Activated naive CD4-positive, alpha-beta T cell treated with anti-CD3 and anti-CD28 coated beads, Interleukin-2, amount 10 ng/mL, durations not matched to agents 7 days and 5 days (primary cell): ENCODE data around the gene SYT9.

Experiments
- CTCF ChIA-PET: fragments of 350-600 bp; sonication (Branson Sonifier 250); formaldehyde crosslinking; loops from one replicate; lab custom pipeline; 2021; ENCODE audit warnings: antibody characterized with exemption; lab: Charles Lee
- DNase-seq: peaks from one replicate; pipeline ENCODE4 v3.0.0-alpha.2; 2020
- H3K27ac Mint-ChIP-seq: one replicate; pipeline ENCODE4 v1.8.0; 2021; ENCODE audit warnings: mild to moderate bottlenecking, moderate library complexity, mixed read lengths
- H3K27me3 Mint-ChIP-seq: one replicate; pipeline ENCODE4 v1.8.0; 2021; ENCODE audit warnings: mild to moderate bottlenecking, mixed read lengths
- H3K36me3 Mint-ChIP-seq: one replicate; pipeline ENCODE4 v1.8.0; 2021; ENCODE audit warnings: mixed read lengths
- H3K4me1 Mint-ChIP-seq: one replicate; pipeline ENCODE4 v1.8.0; 2021; ENCODE audit warnings: mixed read lengths
- H3K4me3 Mint-ChIP-seq: one replicate; pipeline ENCODE4 v1.8.0; 2021; ENCODE audit warnings: mild to moderate bottlenecking, moderate library complexity, mixed read lengths
- H3K9me3 Mint-ChIP-seq: one replicate; pipeline ENCODE4 v1.8.0; 2021; ENCODE audit warnings: mixed read lengths

SYT9 gene

GRCh38 chr11:7439746-7440320 is 188.1 kb downstream of the SYT9 start:
- CTCF ChIA-PET: interaction anchor here (0.8 to 7.8 kb wide), 3 partner anchors 87 to 342 kb away, joined by 4 to 101 read pairs (median 4); no protein-coding TSS in a partner anchor
- Mint-ChIP-seq H3K36me3 (no peaks in the 10 kb centered on the region), H3K27ac (no peak overlapping the region), H3K4me3 (no peak overlapping the region), H3K27me3 (peaks cover 8% of the 10 kb centered on the region), H3K4me1 (peaks cover 25% of the 10 kb centered on the region), H3K9me3 (no peaks in the 10 kb centered on the region)
- no peak for DNase-seq

GRCh38 chr11:7442588-7443215 is 191.0 kb downstream of the SYT9 start:
- DNase-seq: peak; percentile 83
- no peaks in the 10 kb centered on the region for H3K9me3 Mint-ChIP-seq
- CTCF ChIA-PET: interaction anchor here (0.7 to 7.8 kb wide), 19 partner anchors 8 to 686 kb away, joined by 3 to 101 read pairs (median 5); no protein-coding TSS in a partner anchor
- no peak overlapping the region for H3K4me3 Mint-ChIP-seq
- no peaks in the 10 kb centered on the region for H3K36me3 Mint-ChIP-seq
- peaks cover 3% of the 10 kb centered on the region for H3K4me1 Mint-ChIP-seq
- peaks cover 8% of the 10 kb centered on the region for H3K27me3 Mint-ChIP-seq
- no peak overlapping the region for H3K27ac Mint-ChIP-seq

GRCh38 chr11:7444091-7444981 is 192.6 kb downstream of the SYT9 start:
- no peak for DNase-seq

GRCh38 chr11:7445564-7445963 is 193.9 kb downstream of the SYT9 start:
- no peak overlapping the region for H3K4me3 Mint-ChIP-seq
- peaks cover 3% of the 10 kb centered on the region for H3K4me1 Mint-ChIP-seq
- no peak overlapping the region for H3K27ac Mint-ChIP-seq
- CTCF ChIA-PET: interaction anchor here (1.0 to 7.8 kb wide), 2 partner anchors 93 kb away, joined by 4 to 101 read pairs; no protein-coding TSS in a partner anchor
- H3K9me3 Mint-ChIP-seq: no peaks in the 10 kb centered on the region
- no peak for DNase-seq
- H3K36me3 Mint-ChIP-seq: no peaks in the 10 kb centered on the region
- peaks cover 8% of the 10 kb centered on the region for H3K27me3 Mint-ChIP-seq

More at GRCh38 chr11:7444091-7444981, 192.6 kb downstream of the SYT9 start:
- H3K27me3 Mint-ChIP-seq: peaks cover 8% of the 10 kb centered on the region
- CTCF ChIA-PET: interaction anchor here (1.1 to 7.8 kb wide), 6 partner anchors 10 to 250 kb away, joined by 3 to 101 read pairs (median 4); no protein-coding TSS in a partner anchor
- H3K36me3 Mint-ChIP-seq: no peaks in the 10 kb centered on the region
- H3K4me3 Mint-ChIP-seq: no peak overlapping the region
- no peaks in the 10 kb centered on the region for H3K9me3 Mint-ChIP-seq
- peaks cover 3% of the 10 kb centered on the region for H3K4me1 Mint-ChIP-seq
- H3K27ac Mint-ChIP-seq: no peak overlapping the region

GRCh38 chr11:7448201-7448600 is 196.5 kb downstream of the SYT9 start:
- H3K9me3 Mint-ChIP-seq: no peaks in the 10 kb centered on the region
- H3K27ac Mint-ChIP-seq: no peak overlapping the region
- no peak overlapping the region for H3K4me3 Mint-ChIP-seq
- DNase-seq: no peak
- H3K36me3 Mint-ChIP-seq: no peaks in the 10 kb centered on the region
- peaks cover 8% of the 10 kb centered on the region for H3K27me3 Mint-ChIP-seq
- no peaks in the 10 kb centered on the region for H3K4me1 Mint-ChIP-seq
- CTCF ChIA-PET: interaction anchor here (1.2 to 2.2 kb wide), 2 partner anchors 95 to 217 kb away, joined by 3 to 5 read pairs; no protein-coding TSS in a partner anchor

- peaks cover 4% of the 10 kb centered on the region for H3K27me3 Mint-ChIP-seq
- CTCF ChIA-PET: interaction anchor here (2.0 to 2.3 kb wide), 2 partner anchors 7 to 97 kb away, joined by 8 to 10 read pairs; no protein-coding TSS in a partner anchor
- no peak overlapping the region for H3K27ac Mint-ChIP-seq
- no peak for DNase-seq
- H3K36me3 Mint-ChIP-seq: no peaks in the 10 kb centered on the region
- H3K9me3 Mint-ChIP-seq: no peaks in the 10 kb centered on the region
- H3K4me1 Mint-ChIP-seq: no peaks in the 10 kb centered on the region
- H3K4me3 Mint-ChIP-seq: no peak overlapping the region
Measured at GRCh38 chr11:7449211-7449840, 197.6 kb downstream of the SYT9 start.

- Mint-ChIP-seq H3K4me1 (no peaks in the 10 kb centered on the region), H3K9me3 (no peaks in the 10 kb centered on the region), H3K36me3 (no peaks in the 10 kb centered on the region), H3K27ac (no peak overlapping the region), H3K4me3 (no peak overlapping the region), H3K27me3 (no peaks in the 10 kb centered on the region)
- CTCF ChIA-PET: interaction anchor here (2.0 to 2.3 kb wide), 2 partner anchors 8 to 97 kb away, joined by 8 to 10 read pairs; no protein-coding TSS in a partner anchor
- no peak for DNase-seq
Measured at GRCh38 chr11:7449841-7450214, 198.1 kb downstream of the SYT9 start.

- H3K27ac Mint-ChIP-seq: no peak overlapping the region
- H3K4me3 Mint-ChIP-seq: no peak overlapping the region
- H3K27me3 Mint-ChIP-seq: no peaks in the 10 kb centered on the region
- no peaks in the 10 kb centered on the region for H3K4me1 Mint-ChIP-seq
- no peaks in the 10 kb centered on the region for H3K36me3 Mint-ChIP-seq
- no peaks in the 10 kb centered on the region for H3K9me3 Mint-ChIP-seq
- DNase-seq: no peak
- CTCF ChIA-PET: interaction anchor here (1.3 to 2.3 kb wide), 3 partner anchors 9 to 121 kb away, joined by 3 to 10 read pairs (median 8); no protein-coding TSS in a partner anchor
Measured at GRCh38 chr11:7450836-7451235, 199.1 kb downstream of the SYT9 start.

- no peak overlapping the region for H3K4me3 Mint-ChIP-seq
- DNase-seq: no peak
- no peaks in the 10 kb centered on the region for H3K27me3 Mint-ChIP-seq
- H3K9me3 Mint-ChIP-seq: no peaks in the 10 kb centered on the region
- H3K27ac Mint-ChIP-seq: no peak overlapping the region
- CTCF ChIA-PET: interaction anchor here (1.3 to 2.3 kb wide), 3 partner anchors 9 to 120 kb away, joined by 3 to 10 read pairs (median 8); no protein-coding TSS in a partner anchor
- no peaks in the 10 kb centered on the region for H3K36me3 Mint-ChIP-seq
- no peaks in the 10 kb centered on the region for H3K4me1 Mint-ChIP-seq
Measured at GRCh38 chr11:7451520-7451919, 199.8 kb downstream of the SYT9 start.

GRCh38 chr11:7451952-7452494 is 200.3 kb downstream of the SYT9 start:
- no peak overlapping the region for H3K4me3 Mint-ChIP-seq
- no peak overlapping the region for H3K27ac Mint-ChIP-seq
- H3K4me1 Mint-ChIP-seq: no peaks in the 10 kb centered on the region
- DNase-seq: no peak
- no peaks in the 10 kb centered on the region for H3K36me3 Mint-ChIP-seq
- no peaks in the 10 kb centered on the region for H3K9me3 Mint-ChIP-seq
- no peaks in the 10 kb centered on the region for H3K27me3 Mint-ChIP-seq
- CTCF ChIA-PET: interaction anchor here (1.3 kb wide), 1 partner anchor 119 kb away, joined by 3 read pairs; no protein-coding TSS in a partner anchor

- Mint-ChIP-seq H3K27me3 (no peaks in the 10 kb centered on the region), H3K9me3 (no peaks in the 10 kb centered on the region), H3K4me1 (no peaks in the 10 kb centered on the region), H3K36me3 (no peaks in the 10 kb centered on the region), H3K27ac (no peak overlapping the region), H3K4me3 (no peak overlapping the region)
- CTCF ChIA-PET: interaction anchor here (1.2 kb wide), 1 partner anchor 11 kb away, joined by 5 read pairs; no protein-coding TSS in a partner anchor
- no peak for DNase-seq
Measured at GRCh38 chr11:7454854-7455253, 203.2 kb downstream of the SYT9 start.

GRCh38 chr11:7457211-7457610 is 205.5 kb downstream of the SYT9 start:
- Mint-ChIP-seq H3K27ac (no peak overlapping the region), H3K4me3 (no peak overlapping the region), H3K27me3 (no peaks in the 10 kb centered on the region), H3K4me1 (no peaks in the 10 kb centered on the region), H3K36me3 (no peaks in the 10 kb centered on the region), H3K9me3 (no peaks in the 10 kb centered on the region)
- no peak for DNase-seq
- CTCF ChIA-PET: no interaction called here

- Mint-ChIP-seq H3K4me1 (peaks cover 5% of the 10 kb centered on the region), H3K36me3 (no peaks in the 10 kb centered on the region), H3K4me3 (no peak overlapping the region), H3K9me3 (no peaks in the 10 kb centered on the region), H3K27ac (no peak overlapping the region), H3K27me3 (no peaks in the 10 kb centered on the region)
- CTCF ChIA-PET: no interaction called here
- DNase-seq: no peak
Measured at GRCh38 chr11:7462706-7463105, 211.0 kb downstream of the SYT9 start.
